ENCODE measurements around the gene CDKAL1.

CDKAL1 gene

GRCh38 chr6:20732896-20733295 is 198.6 kb downstream of the CDKAL1 start:
- Histone ChIP-seq H3K27ac (ENCODE audit: low read length) (no peak overlapping the region), H3K27me3 (ENCODE audit: control insufficient read depth, insufficient read depth, low read length) (no peaks in the 10 kb centered on the region), H3K36me3 (ENCODE audit: control insufficient read depth, insufficient read depth, low read length) (no peaks in the 10 kb centered on the region), H3K9me3 (ENCODE audit: control insufficient read depth, insufficient read depth, low read length) (no peaks in the 10 kb centered on the region), H3K4me3 (ENCODE audit: low read length) (no peak overlapping the region), H3K4me1 (ENCODE audit: control insufficient read depth, insufficient read depth, low read length) (no peaks in the 10 kb centered on the region)
- DNase-seq (ENCODE audit: low read depth, low spot score), result no peak
- WGBS (ENCODE audit: insufficient coverage, insufficient read length), result 100% methylated on average over 1 of the region's 3 CpGs

- no peak for DNase-seq (ENCODE audit: low read depth, low spot score)
- WGBS (ENCODE audit: insufficient coverage, insufficient read length), result no CpG with 5 or more reads among the region's 3 CpGs
- Histone ChIP-seq H3K9me3 (ENCODE audit: control insufficient read depth, insufficient read depth, low read length) (no peaks in the 10 kb centered on the region), H3K27ac (ENCODE audit: low read length) (no peak overlapping the region), H3K36me3 (ENCODE audit: control insufficient read depth, insufficient read depth, low read length) (no peaks in the 10 kb centered on the region), H3K4me1 (ENCODE audit: control insufficient read depth, insufficient read depth, low read length) (no peaks in the 10 kb centered on the region), H3K4me3 (ENCODE audit: low read length) (no peak overlapping the region), H3K27me3 (ENCODE audit: control insufficient read depth, insufficient read depth, low read length) (no peaks in the 10 kb centered on the region)
These were observed 203.7 kb downstream of the CDKAL1 start for GRCh38 chr6:20737912-20738311.

DNA sequence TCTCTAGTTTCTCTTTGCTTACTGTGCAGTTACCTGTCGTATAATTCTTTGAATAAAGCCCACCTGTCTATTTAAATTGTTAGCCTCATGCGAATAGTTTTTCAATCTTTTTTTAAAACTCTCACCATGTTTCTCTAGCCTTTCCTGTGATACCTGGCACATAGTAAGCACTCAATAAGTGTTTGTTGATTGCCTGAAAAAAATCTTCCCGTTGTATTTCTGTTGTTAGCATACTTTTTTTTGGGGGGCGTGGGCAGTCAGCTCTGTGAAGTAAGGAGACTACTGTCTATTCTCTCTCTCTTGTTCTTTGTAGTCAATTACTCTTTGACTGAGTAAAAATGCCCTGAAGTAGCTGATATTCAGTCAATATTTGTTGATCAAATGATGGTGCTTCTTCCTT is 205.8 kb downstream of the CDKAL1 start:
- no CpG with 5 or more reads among the region's 4 CpGs for whole genome bisulfite sequencing (ENCODE audit: insufficient coverage, insufficient read length)
- Histone ChIP-seq H3K27me3 (ENCODE audit: control insufficient read depth, insufficient read depth, low read length) (no peaks in the 10 kb centered on the region), H3K9me3 (ENCODE audit: control insufficient read depth, insufficient read depth, low read length) (no peaks in the 10 kb centered on the region), H3K4me3 (ENCODE audit: low read length) (no peak overlapping the region), H3K27ac (ENCODE audit: low read length) (no peak overlapping the region), H3K36me3 (ENCODE audit: control insufficient read depth, insufficient read depth, low read length) (no peaks in the 10 kb centered on the region), H3K4me1 (ENCODE audit: control insufficient read depth, insufficient read depth, low read length) (no peaks in the 10 kb centered on the region)
- no peak for DNase-seq (ENCODE audit: low read depth, low spot score)

- no peaks in the 10 kb centered on the region for H3K9me3 ChIP-seq (ENCODE audit: control insufficient read depth, insufficient read depth, low read length)
- no CpG with 5 or more reads among the region's 4 CpGs for WGBS (ENCODE audit: insufficient coverage, insufficient read length)
- DNase-seq (ENCODE audit: low read depth, low spot score), result no peak
- H3K27ac ChIP-seq (ENCODE audit: low read length), result no peak overlapping the region
- no peaks in the 10 kb centered on the region for H3K4me1 ChIP-seq (ENCODE audit: control insufficient read depth, insufficient read depth, low read length)
- no peaks in the 10 kb centered on the region for H3K36me3 ChIP-seq (ENCODE audit: control insufficient read depth, insufficient read depth, low read length)
- no peaks in the 10 kb centered on the region for H3K27me3 ChIP-seq (ENCODE audit: control insufficient read depth, insufficient read depth, low read length)
- H3K4me3 ChIP-seq (ENCODE audit: low read length), result no peak overlapping the region
These were observed 206.5 kb downstream of the CDKAL1 start for GRCh38 chr6:20740727-20741126.

- Histone ChIP-seq H3K4me3 (ENCODE audit: low read length) (no peak overlapping the region), H3K27me3 (ENCODE audit: control insufficient read depth, insufficient read depth, low read length) (no peaks in the 10 kb centered on the region), H3K27ac (ENCODE audit: low read length) (no peak overlapping the region), H3K4me1 (ENCODE audit: control insufficient read depth, insufficient read depth, low read length) (no peaks in the 10 kb centered on the region), H3K36me3 (ENCODE audit: control insufficient read depth, insufficient read depth, low read length) (no peaks in the 10 kb centered on the region), H3K9me3 (ENCODE audit: control insufficient read depth, insufficient read depth, low read length) (no peaks in the 10 kb centered on the region)
- DNase-seq (ENCODE audit: low read depth, low spot score), result no peak
- no CpG with 5 or more reads among the region's 2 CpGs for WGBS (ENCODE audit: insufficient coverage, insufficient read length)
These were observed 207.2 kb downstream of the CDKAL1 start for GRCh38 chr6:20741490-20741889.

DNA sequence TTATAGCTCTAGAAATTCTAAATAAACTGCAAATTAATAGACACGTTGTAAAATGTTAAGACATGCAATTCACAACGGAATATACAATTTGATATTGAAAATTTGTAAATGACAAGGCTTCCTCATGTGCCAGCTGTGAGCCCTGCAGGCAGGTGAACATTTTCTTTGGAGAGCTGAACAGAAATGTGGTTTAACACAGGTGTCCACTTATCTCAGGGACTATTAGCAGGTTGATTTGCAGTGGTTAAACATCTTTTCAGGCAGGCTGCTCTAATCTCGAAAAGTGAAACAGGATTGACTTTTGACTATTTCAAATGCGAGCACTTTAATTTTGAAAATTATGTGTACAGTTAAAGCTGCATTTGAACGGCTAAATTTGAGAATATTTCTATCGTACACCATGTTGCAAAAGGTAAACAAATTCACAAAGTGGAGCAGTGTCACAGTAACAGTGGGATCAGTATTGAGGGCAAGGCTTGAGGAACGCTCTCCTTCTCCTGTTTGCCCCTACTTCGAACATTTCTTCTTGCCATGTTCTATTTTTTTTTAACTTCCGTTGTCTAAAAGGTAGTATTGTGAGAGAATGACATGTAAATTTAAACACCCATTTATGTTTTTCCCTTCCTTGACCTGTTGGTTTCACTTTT is 210.8 kb downstream of the CDKAL1 start:
- Histone ChIP-seq H3K4me1 (ENCODE audit: control insufficient read depth, insufficient read depth, low read length) (no peaks in the 10 kb centered on the region), H3K27ac (ENCODE audit: low read length) (no peak overlapping the region), H3K36me3 (ENCODE audit: control insufficient read depth, insufficient read depth, low read length) (no peaks in the 10 kb centered on the region), H3K9me3 (ENCODE audit: control insufficient read depth, insufficient read depth, low read length) (no peaks in the 10 kb centered on the region), H3K4me3 (ENCODE audit: low read length) (no peak overlapping the region), H3K27me3 (ENCODE audit: control insufficient read depth, insufficient read depth, low read length) (no peaks in the 10 kb centered on the region)
- WGBS (ENCODE audit: insufficient coverage, insufficient read length), result no CpG with 5 or more reads among the region's 9 CpGs
- no peak for DNase-seq (ENCODE audit: low read depth, low spot score)

DNA sequence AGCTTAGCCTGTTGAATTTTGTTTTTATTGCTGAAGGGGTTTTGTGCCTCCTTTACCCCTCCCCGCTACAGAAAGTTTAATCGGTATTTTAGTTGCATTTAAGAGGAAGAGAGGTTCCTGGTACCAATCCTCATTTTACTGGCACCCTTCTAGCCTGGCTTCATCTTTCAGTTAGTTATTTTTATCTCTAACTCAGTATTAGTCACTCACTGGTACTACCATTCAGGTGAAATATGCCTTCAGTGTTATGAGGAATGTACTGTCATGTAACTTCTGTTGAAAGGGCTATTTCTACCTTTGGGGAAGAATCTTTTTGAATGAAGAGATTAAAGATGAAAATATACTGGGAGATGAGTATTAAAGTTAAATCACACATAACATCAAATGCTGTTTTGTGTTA is 211.8 kb downstream of the CDKAL1 start:
- no peaks in the 10 kb centered on the region for H3K4me1 ChIP-seq (ENCODE audit: control insufficient read depth, insufficient read depth, low read length)
- no peak overlapping the region for H3K4me3 ChIP-seq (ENCODE audit: low read length)
- no CpG with 5 or more reads among the region's 2 CpGs for whole genome bisulfite sequencing (ENCODE audit: insufficient coverage, insufficient read length)
- H3K27ac ChIP-seq (ENCODE audit: low read length), result no peak overlapping the region
- H3K27me3 ChIP-seq (ENCODE audit: control insufficient read depth, insufficient read depth, low read length), result no peaks in the 10 kb centered on the region
- no peak for DNase-seq (ENCODE audit: low read depth, low spot score)
- no peaks in the 10 kb centered on the region for H3K36me3 ChIP-seq (ENCODE audit: control insufficient read depth, insufficient read depth, low read length)
- no peaks in the 10 kb centered on the region for H3K9me3 ChIP-seq (ENCODE audit: control insufficient read depth, insufficient read depth, low read length)

- H3K4me1 ChIP-seq (ENCODE audit: control insufficient read depth, insufficient read depth, low read length), result no peaks in the 10 kb centered on the region
- H3K27ac ChIP-seq (ENCODE audit: low read length), result no peak overlapping the region
- H3K4me3 ChIP-seq (ENCODE audit: low read length), result no peak overlapping the region
- DNase-seq (ENCODE audit: low read depth, low spot score), result no peak
- no peaks in the 10 kb centered on the region for H3K9me3 ChIP-seq (ENCODE audit: control insufficient read depth, insufficient read depth, low read length)
- no peaks in the 10 kb centered on the region for H3K27me3 ChIP-seq (ENCODE audit: control insufficient read depth, insufficient read depth, low read length)
- WGBS (ENCODE audit: insufficient coverage, insufficient read length), result 20% methylated on average over 1 of the region's 6 CpGs
- no peaks in the 10 kb centered on the region for H3K36me3 ChIP-seq (ENCODE audit: control insufficient read depth, insufficient read depth, low read length)
These were observed 212.7 kb downstream of the CDKAL1 start for GRCh38 chr6:20746805-20747558.

DNA sequence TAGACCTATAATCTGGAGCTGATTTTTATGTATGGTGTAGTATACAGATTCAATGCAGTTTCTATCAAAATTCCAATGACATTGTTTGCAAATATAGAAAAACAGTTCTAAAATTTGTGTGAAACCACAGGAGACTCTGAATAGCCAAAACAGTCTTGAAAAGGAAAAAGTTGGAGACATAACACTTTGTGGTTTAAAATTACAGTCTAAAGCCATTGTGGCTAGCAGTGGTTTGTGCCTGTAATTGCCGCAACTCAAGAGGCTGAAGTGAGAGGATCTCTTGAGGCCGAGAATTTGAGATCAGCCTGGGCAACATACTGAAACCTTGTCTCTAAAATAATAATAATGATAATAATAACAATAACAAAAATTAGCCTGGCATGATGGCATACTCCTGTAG is 213.7 kb downstream of the CDKAL1 start:
- H3K4me1 ChIP-seq (ENCODE audit: control insufficient read depth, insufficient read depth, low read length), result no peaks in the 10 kb centered on the region
- no CpG with 5 or more reads among the region's 2 CpGs for WGBS (ENCODE audit: insufficient coverage, insufficient read length)
- no peaks in the 10 kb centered on the region for H3K36me3 ChIP-seq (ENCODE audit: control insufficient read depth, insufficient read depth, low read length)
- DNase-seq (ENCODE audit: low read depth, low spot score), result no peak
- H3K9me3 ChIP-seq (ENCODE audit: control insufficient read depth, insufficient read depth, low read length), result no peaks in the 10 kb centered on the region
- H3K4me3 ChIP-seq (ENCODE audit: low read length), result no peak overlapping the region
- H3K27ac ChIP-seq (ENCODE audit: low read length), result no peak overlapping the region
- H3K27me3 ChIP-seq (ENCODE audit: control insufficient read depth, insufficient read depth, low read length), result no peaks in the 10 kb centered on the region

- Histone ChIP-seq H3K27ac (ENCODE audit: low read length) (no peak overlapping the region), H3K4me1 (ENCODE audit: control insufficient read depth, insufficient read depth, low read length) (no peaks in the 10 kb centered on the region), H3K4me3 (ENCODE audit: low read length) (no peak overlapping the region), H3K36me3 (ENCODE audit: control insufficient read depth, insufficient read depth, low read length) (no peaks in the 10 kb centered on the region), H3K9me3 (ENCODE audit: control insufficient read depth, insufficient read depth, low read length) (no peaks in the 10 kb centered on the region), H3K27me3 (ENCODE audit: control insufficient read depth, insufficient read depth, low read length) (no peaks in the 10 kb centered on the region)
- DNase-seq (ENCODE audit: low read depth, low spot score), result no peak
These were observed 217.2 kb downstream of the CDKAL1 start for GRCh38 chr6:20751293-20751935.

GRCh38 chr6:20755631-20756030 is 221.4 kb downstream of the CDKAL1 start:
- H3K27me3 ChIP-seq (ENCODE audit: control insufficient read depth, insufficient read depth, low read length), result no peaks in the 10 kb centered on the region
- no peaks in the 10 kb centered on the region for H3K9me3 ChIP-seq (ENCODE audit: control insufficient read depth, insufficient read depth, low read length)
- no peak overlapping the region for H3K27ac ChIP-seq (ENCODE audit: low read length)
- H3K4me1 ChIP-seq (ENCODE audit: control insufficient read depth, insufficient read depth, low read length), result no peaks in the 10 kb centered on the region
- H3K4me3 ChIP-seq (ENCODE audit: low read length), result no peak overlapping the region
- no peaks in the 10 kb centered on the region for H3K36me3 ChIP-seq (ENCODE audit: control insufficient read depth, insufficient read depth, low read length)
- DNase-seq (ENCODE audit: low read depth, low spot score), result no peak

All from iPS DF 6.9 (cell line).